Measurements from ENCODE around the gene EPN2. TPM values are rescaled to one million over a fixed set of nuclear protein-coding genes. Genes with fewer than 3 reads are reported as not detected.
A peak's percentile ranks its signal among the peaks of the same experiment; 100 is the strongest.

The EPN2 gene
- total and polyA plus RNA-seq, 3 donors from 2014 or later: 60.0 to 66.5 (median 61.1) TPM

- Histone ChIP-seq H3K4me3 (no peak overlapping the region), H3K27me3 (no peaks in the 10 kb centered on the region), H3K9me3 (no peaks in the 10 kb centered on the region), H3K4me1 (peaks cover 34% of the 10 kb centered on the region), H3K36me3 (ENCODE audit: low read depth, missing control alignments) (no peaks in the 10 kb centered on the region), H3K27ac (peak overlapping the region; percentile 44 to 63)
- TF ChIP-seq CTCF (IDR thresholded peaks at IDR 0.05) (no peak), POLR2A (IDR thresholded peaks at IDR 0.05) (no peak)
- DNase-seq: peak; percentile 28
- intact Hi-C loops (cut with DNase I; ENCODE audit: low total_unique reads): no loop called here
- 51 to 69% methylated on average over 7 of the region's 7 CpGs for WGBS, 2 donors
Observed at GRCh38 chr17:19248928-19249574, 11.9 kb downstream of the EPN2 start.

- intact Hi-C loops (cut with DNase I; ENCODE audit: low total_unique reads): no loop called here
- Histone ChIP-seq H3K4me3 (no peak overlapping the region), H3K4me1 (peaks cover 34% of the 10 kb centered on the region), H3K27ac (peak overlapping the region in 1 of 2 donors; percentile 63), H3K36me3 (ENCODE audit: low read depth, missing control alignments) (no peaks in the 10 kb centered on the region), H3K9me3 (no peaks in the 10 kb centered on the region), H3K27me3 (no peaks in the 10 kb centered on the region)
- 32 to 44% methylated on average over 7 of the region's 7 CpGs for WGBS, 2 donors
- TF ChIP-seq POLR2A (IDR thresholded peaks at IDR 0.05) (no peak), CTCF (IDR thresholded peaks at IDR 0.05) (no peak)
- DNase-seq: peak; percentile 76
Observed at GRCh38 chr17:19249681-19250080, 12.5 kb downstream of the EPN2 start.

GRCh38 chr17:19250421-19251173, 13.4 kb downstream of the EPN2 start:
- H3K4me1 ChIP-seq: peaks cover 34% of the 10 kb centered on the region
- WGBS, 2 donors: 74 to 75% methylated on average over 4 of the region's 4 CpGs
- H3K9me3 ChIP-seq: no peaks in the 10 kb centered on the region
- peak overlapping the region; percentile 2 to 63 for H3K27ac ChIP-seq
- no peaks in the 10 kb centered on the region for H3K36me3 ChIP-seq (ENCODE audit: low read depth, missing control alignments)
- no peaks in the 10 kb centered on the region for H3K27me3 ChIP-seq
- no peak overlapping the region for H3K4me3 ChIP-seq
- peak; percentile 42 for DNase-seq
- TF ChIP-seq POLR2A (IDR thresholded peaks at IDR 0.05) (no peak), CTCF (IDR thresholded peaks at IDR 0.05) (no peak)
- intact Hi-C loops (cut with DNase I; ENCODE audit: low total_unique reads): no loop called here

GRCh38 chr17:19253112-19253511, 15.9 kb downstream of the EPN2 start:
- Histone ChIP-seq H3K9me3 (no peaks in the 10 kb centered on the region), H3K4me1 (peaks cover 23% of the 10 kb centered on the region)
- TF ChIP-seq CTCF (IDR thresholded peaks at IDR 0.05) (no peak), POLR2A (IDR thresholded peaks at IDR 0.05) (no peak)

More at GRCh38 chr17:19253112-19253511, 15.9 kb downstream of the EPN2 start:
- Histone ChIP-seq H3K27me3 (no peaks in the 10 kb centered on the region), H3K4me3 (no peak overlapping the region), H3K27ac (no peak overlapping the region), H3K36me3 (ENCODE audit: low read depth, missing control alignments) (no peaks in the 10 kb centered on the region)
- DNase-seq: no peak
- WGBS, 2 donors: 90 to 97% methylated on average over 1 of the region's 1 CpG
- intact Hi-C loops (cut with DNase I; ENCODE audit: low total_unique reads): no loop called here

Measured in testis (tissue), 3 donors.